Kidney tubule cell (primary cell): ENCODE measurements around the gene DBN1.

Source experiments
- DNase-seq: peaks from one replicate; pipeline ENCODE4 v3.0.0-alpha.2; 2018; ENCODE audit warnings: low spot score

The DBN1 gene

GRCh38 chr5:177455661-177456590 is 17.5 kb downstream of the DBN1 start:
- peak; percentile 90 for DNase-seq

GRCh38 chr5:177455036-177455660 is 18.3 kb downstream of the DBN1 start:
- DNase-seq = peak; percentile 88

GRCh38 chr5:177454397-177455035 is 18.9 kb downstream of the DBN1 start:
- DNase-seq = peak; percentile 93

- peak; percentile 24 for DNase-seq
Observed at GRCh38 chr5:177453852-177454396, 19.5 kb downstream of the DBN1 start.

GRCh38 chr5:177452688-177453638 is 20.5 kb downstream of the DBN1 start:
- DNase-seq = no peak

GRCh38 chr5:177450667-177451424 is 22.6 kb downstream of the DBN1 start:
- DNase-seq = no peak

- DNase-seq = no peak
Observed at GRCh38 chr5:177449140-177450061, 24.0 kb downstream of the DBN1 start.

- DNase-seq = no peak
Observed at GRCh38 chr5:177448244-177448950, 25.0 kb downstream of the DBN1 start.

- peak; percentile 98 for DNase-seq
Observed at GRCh38 chr5:177447611-177448243, 25.7 kb downstream of the DBN1 start.

- peak; percentile 63 for DNase-seq
Observed at GRCh38 chr5:177447066-177447610, 26.3 kb downstream of the DBN1 start.

GRCh38 chr5:177446200-177447065 is 27.0 kb downstream of the DBN1 start, which contains the start of gene PRR7:
Gene PRR7, plus strand, starts transcription at chr5:177446814. Its CDS starts 8,254 bp downstream, at chr5:177455068.
- peak; percentile 75 for DNase-seq

- no peak for DNase-seq
Observed at GRCh38 chr5:177445917-177446199, 27.6 kb downstream of the DBN1 start.

- DNase-seq = no peak
Observed at GRCh38 chr5:177445052-177445916, 28.1 kb downstream of the DBN1 start.

GRCh38 chr5:177444106-177445051 is 29.1 kb downstream of the DBN1 start:
- no peak for DNase-seq
